ENCODE measurements around the gene DLEU7. TPM values are rescaled to one million over a fixed set of nuclear protein-coding genes. Genes with fewer than 3 reads are reported as not detected.

Gene DLEU7
- total RNA-seq, 1 donor from 2014 or later = 3.3 TPM

DNA sequence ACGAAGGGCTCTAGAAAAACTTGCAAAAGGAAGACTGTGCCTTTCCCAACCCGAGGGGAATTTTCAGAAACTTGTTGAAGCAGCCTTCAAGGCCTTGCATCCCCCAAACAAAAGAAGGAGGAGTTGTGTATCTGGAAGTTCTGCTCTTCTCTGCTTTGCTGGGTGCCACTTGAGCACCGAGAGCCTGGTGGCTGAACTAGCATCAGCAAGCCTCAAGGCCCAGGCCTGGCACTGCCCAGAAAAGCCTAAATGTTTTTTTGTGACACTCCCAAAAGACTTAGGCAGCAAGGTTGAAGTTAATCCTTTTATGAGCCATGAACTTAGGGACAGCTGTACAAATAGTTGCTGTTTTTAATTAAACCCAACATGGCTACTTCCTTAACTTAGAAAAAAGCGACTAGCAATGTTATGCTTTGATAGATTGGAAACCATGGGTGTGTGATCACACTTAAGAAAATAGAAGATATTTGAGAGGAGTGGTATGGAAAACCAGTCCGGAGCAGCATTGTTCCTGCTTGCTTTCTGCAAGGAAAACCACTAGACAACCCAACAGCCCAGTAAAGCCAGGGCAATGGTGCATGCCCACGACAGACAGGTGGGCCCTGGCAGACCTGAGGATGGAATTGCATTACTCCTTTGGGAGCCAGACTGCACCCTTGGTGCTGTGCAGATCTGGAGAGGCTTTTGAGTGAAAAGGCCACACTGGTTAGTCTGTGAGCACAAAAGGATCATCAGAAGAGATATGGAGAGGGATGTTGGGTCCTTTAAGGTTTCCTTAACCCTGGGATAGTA lies 788 bp upstream of the DLEU7 start:
- Histone ChIP-seq H3K36me3 (no peaks in the 10 kb centered on the region), H3K4me3 (no peak overlapping the region), H3K27ac (no peak overlapping the region), H3K27me3 (ENCODE audit: low read depth) (peaks cover 19% of the 10 kb centered on the region), H3K9me3 (no peaks in the 10 kb centered on the region), H3K4me1 (peaks cover 8% of the 10 kb centered on the region)
- ATAC-seq (no peak), DNase-seq (no peak)
- TF ChIP-seq, protein P1, sequence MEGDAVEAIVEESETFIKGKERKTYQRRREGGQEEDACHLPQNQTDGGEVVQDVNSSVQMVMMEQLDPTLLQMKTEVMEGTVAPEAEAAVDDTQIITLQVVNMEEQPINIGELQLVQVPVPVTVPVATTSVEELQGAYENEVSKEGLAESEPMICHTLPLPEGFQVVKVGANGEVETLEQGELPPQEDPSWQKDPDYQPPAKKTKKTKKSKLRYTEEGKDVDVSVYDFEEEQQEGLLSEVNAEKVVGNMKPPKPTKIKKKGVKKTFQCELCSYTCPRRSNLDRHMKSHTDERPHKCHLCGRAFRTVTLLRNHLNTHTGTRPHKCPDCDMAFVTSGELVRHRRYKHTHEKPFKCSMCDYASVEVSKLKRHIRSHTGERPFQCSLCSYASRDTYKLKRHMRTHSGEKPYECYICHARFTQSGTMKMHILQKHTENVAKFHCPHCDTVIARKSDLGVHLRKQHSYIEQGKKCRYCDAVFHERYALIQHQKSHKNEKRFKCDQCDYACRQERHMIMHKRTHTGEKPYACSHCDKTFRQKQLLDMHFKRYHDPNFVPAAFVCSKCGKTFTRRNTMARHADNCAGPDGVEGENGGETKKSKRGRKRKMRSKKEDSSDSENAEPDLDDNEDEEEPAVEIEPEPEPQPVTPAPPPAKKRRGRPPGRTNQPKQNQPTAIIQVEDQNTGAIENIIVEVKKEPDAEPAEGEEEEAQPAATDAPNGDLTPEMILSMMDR (IDR thresholded peaks at IDR 0.05) = no peak
- intact Hi-C loops (cut with DNase I) = no loop called here

DNA sequence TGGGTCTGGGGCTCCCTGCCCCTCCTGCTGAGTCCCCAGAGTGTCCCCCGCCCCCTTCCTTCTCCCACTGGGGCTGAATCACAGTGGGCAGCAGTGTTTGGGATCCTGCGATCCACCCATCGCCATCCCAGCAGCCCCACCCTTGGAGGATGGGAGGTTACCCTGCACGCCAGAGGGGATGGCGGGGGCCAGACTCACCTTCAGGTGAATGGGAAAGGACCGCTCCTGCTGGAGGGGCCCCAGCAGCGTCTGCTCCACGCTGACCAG lies 569 bp downstream of the DLEU7 start:
- H3K27ac ChIP-seq = no peak overlapping the region
- H3K27me3 ChIP-seq (ENCODE audit: low read depth) = peaks cover 19% of the 10 kb centered on the region
- peak overlapping the region; percentile 23 for H3K4me3 ChIP-seq
- no peak for ATAC-seq
- intact Hi-C loops (cut with DNase I) = no loop called here
- no peaks in the 10 kb centered on the region for H3K9me3 ChIP-seq
- H3K4me1 ChIP-seq = peaks cover 8% of the 10 kb centered on the region
- no peaks in the 10 kb centered on the region for H3K36me3 ChIP-seq
- DNase-seq = no peak
- TF ChIP-seq, protein P1 (IDR thresholded peaks at IDR 0.05) = no peak

DNA sequence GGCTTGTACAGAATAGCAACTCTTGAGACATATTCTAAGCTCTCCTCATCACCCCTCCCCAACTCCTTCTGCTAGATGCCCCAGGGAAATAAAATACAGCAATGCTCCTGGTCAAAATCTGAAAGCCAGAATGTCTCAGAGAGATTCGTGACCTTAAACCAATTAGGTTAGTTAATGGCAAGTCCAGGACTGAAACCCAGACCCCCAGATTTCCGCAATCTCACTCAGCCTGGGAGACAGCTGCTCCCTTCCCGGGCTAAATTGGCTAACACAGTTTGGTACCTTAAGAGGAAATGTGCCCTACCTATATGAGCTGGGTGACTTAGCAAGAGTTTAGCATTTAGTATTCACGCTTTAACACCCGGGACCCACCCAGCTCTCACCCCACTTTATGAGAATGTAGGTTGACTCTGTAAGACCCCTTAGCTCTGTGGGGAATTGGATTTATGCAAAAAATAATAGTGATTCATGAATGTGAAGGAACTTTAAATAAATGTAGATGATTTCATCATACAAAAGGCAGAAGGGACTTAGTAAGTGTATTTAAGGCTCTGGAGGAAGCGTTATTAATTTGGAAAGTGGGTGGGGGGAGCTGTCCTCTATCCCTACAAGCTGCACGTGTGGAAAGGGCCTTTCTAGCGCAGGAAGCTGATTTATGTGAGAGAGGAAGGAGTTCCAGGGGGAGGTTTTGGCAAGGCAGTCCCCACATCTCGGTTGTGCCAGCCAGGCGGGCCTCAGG lies 1.1 kb downstream of the DLEU7 start:
- no peak overlapping the region for H3K4me3 ChIP-seq
- peaks cover 19% of the 10 kb centered on the region for H3K27me3 ChIP-seq (ENCODE audit: low read depth)
- intact Hi-C loops (cut with DNase I) = no loop called here
- ATAC-seq (no peak), DNase-seq (no peak)
- H3K36me3 ChIP-seq = no peaks in the 10 kb centered on the region
- H3K4me1 ChIP-seq = peaks cover 8% of the 10 kb centered on the region
- H3K9me3 ChIP-seq = no peaks in the 10 kb centered on the region
- TF ChIP-seq, protein P1 (IDR thresholded peaks at IDR 0.05) = no peak
- no peak overlapping the region for H3K27ac ChIP-seq

DNA sequence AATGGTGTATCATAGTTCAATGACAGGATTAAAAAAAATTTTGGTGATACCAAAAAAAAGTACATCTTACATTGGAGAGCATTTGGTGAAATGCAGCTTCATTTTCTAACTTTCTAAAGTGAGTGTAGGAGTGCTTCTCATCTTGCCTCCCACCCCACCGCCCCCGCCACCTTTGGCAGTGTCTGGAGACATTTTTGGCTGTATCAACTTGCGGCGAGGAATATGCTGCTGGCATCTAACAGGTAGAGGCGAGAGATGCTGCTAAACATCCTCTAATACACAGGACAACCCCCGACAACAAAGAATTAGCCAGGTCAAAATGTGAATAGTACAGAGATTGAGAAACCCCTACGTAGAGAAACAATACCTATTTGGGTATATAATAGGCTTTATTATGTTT lies 1.7 kb downstream of the DLEU7 start:
- H3K36me3 ChIP-seq = no peaks in the 10 kb centered on the region
- H3K4me3 ChIP-seq = no peak overlapping the region
- ATAC-seq (no peak), DNase-seq (no peak)
- intact Hi-C loops (cut with DNase I) = no loop called here
- peaks cover 8% of the 10 kb centered on the region for H3K4me1 ChIP-seq
- TF ChIP-seq, protein P1 (IDR thresholded peaks at IDR 0.05) = no peak
- no peaks in the 10 kb centered on the region for H3K9me3 ChIP-seq
- peaks cover 19% of the 10 kb centered on the region for H3K27me3 ChIP-seq (ENCODE audit: low read depth)
- no peak overlapping the region for H3K27ac ChIP-seq

DNA sequence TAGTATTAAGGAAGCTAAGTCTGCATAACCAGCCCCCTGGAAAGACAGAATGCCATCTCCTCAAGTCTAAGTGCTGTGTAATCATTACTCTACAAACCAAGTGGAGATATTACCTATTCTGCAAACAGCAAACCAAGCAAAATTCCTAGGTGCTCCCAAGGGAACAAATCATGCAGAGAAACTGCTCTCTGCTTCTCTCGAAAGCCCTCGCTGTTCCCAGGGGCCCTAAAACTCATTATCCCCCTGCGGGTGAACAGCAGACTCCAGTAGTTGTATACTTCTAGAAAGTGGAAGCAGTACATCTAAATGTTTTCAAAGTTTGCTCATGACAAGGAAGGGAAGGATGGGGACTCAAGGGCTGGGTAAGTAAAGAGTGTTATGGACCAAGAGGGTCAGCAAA lies 3.2 kb downstream of the DLEU7 start:
- Histone ChIP-seq H3K9me3 (no peaks in the 10 kb centered on the region), H3K4me1 (peaks cover 8% of the 10 kb centered on the region), H3K27me3 (ENCODE audit: low read depth) (peaks cover 19% of the 10 kb centered on the region), H3K27ac (no peak overlapping the region), H3K36me3 (no peaks in the 10 kb centered on the region), H3K4me3 (no peak overlapping the region)
- TF ChIP-seq, protein P1 (IDR thresholded peaks at IDR 0.05) = no peak
- intact Hi-C loops (cut with DNase I) = no loop called here
- no peak for DNase-seq
- ATAC-seq = no peak

All from lower lobe of right lung (tissue), 2 donors.